ENCODE data around the gene PRDM5. TPM values are rescaled to one million over a fixed set of nuclear protein-coding genes. Genes with fewer than 3 reads are reported as not detected.

Gene PRDM5
- total and polyA plus RNA-seq, 2 of the 13 experiments (the other 11 are each of a cell fraction or from before 2014, with no cell fraction given), result not detected

DNA sequence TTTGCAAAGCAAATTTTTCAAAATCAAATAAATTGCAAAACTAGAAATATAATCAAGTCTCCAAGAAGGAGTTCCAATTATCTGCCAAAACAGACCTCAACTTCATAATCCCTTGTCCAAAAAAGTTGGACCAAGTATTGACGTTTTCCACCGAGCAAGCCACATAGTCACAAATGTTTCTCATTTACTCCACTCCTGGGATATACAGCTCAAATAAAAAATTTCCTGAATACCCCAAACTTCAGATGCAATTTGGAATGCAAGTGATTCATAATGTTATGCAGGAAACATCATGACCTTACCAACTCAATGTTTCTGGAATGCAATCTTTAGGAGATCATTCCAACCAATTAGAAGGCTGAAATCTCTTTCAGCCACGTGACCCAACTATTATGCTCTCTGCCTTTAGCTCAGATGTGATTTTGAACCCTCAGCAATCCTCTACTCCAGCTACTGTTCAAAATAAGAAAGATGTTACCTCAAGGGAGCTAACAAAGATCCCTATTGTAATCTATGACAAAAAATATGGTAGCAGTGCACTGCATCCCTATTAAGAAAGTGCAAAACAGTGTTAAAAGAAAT lies 72.4 kb downstream of the PRDM5 start:
- H3K9ac ChIP-seq (ENCODE audit: insufficient read depth, low read depth, low read length), result no peak overlapping the region
- H3K4me1 ChIP-seq (ENCODE audit: insufficient read depth, low read length), result no peaks in the 10 kb centered on the region
- intact Hi-C loops (cut with micrococcal nuclease; ENCODE audit: unreplicated experiment) (no loop called here), in situ Hi-C loops (cut with HindIII; ENCODE audit: extremely low pct_ligation_motif_present, low pct_unique_long_range_greater_than_20kb) (no loop called here)
- H3K4me2 ChIP-seq (ENCODE audit: low read depth, low read length), result no peak overlapping the region
- no peaks in the 10 kb centered on the region for H3K9me3 ChIP-seq (ENCODE audit: low read length)
- BruUV-seq (replicated peaks), result no TSS peak
- no peak for ATAC-seq
- TF ChIP-seq NFIC (IDR thresholded peaks at IDR 0.05; ENCODE audit: low read length) (no peak), DPF2 (CRISPR knock-in tag; IDR thresholded peaks at IDR 0.05; ENCODE audit: borderline replicate concordance, low read depth) (no peak), RFXANK (CRISPR knock-in tag; IDR thresholded peaks at IDR 0.05) (no peak), KDM3A (CRISPR knock-in tag; IDR thresholded peaks at IDR 0.05; ENCODE audit: low read depth) (no peak), EHMT2 (IDR thresholded peaks at IDR 0.05; ENCODE audit: borderline replicate concordance, low read depth, low read length) (no peak)
- no peak for DNase-seq (ENCODE audit: low spot score)
- WGBS (ENCODE audit: low lambda C conversion rate), result 37% methylated on average over 3 of the region's 3 CpGs
- no peak overlapping the region for H2AFZ ChIP-seq (ENCODE audit: low read length)
- no peaks in the 10 kb centered on the region for H4K20me1 ChIP-seq (ENCODE audit: insufficient read depth, low read length)
- CTCF ChIA-PET (ENCODE audit: low intra/inter-chr PET ratio, low total read pairs), result no interaction called here
- no peaks in the 10 kb centered on the region for H3K27me3 ChIP-seq (ENCODE audit: control insufficient read depth in 1 of 2, insufficient read depth in 2 of 2, low read length in 2 of 2)
- no peak overlapping the region for H3K27ac ChIP-seq (ENCODE audit: extremely low read length, insufficient read depth, low read length)
- H3K4me3 ChIP-seq (replicated peaks in 1 of 3; ENCODE audit: insufficient read depth in 1 of 3, low read depth in 2 of 3, low read length in 3 of 3), result no peak overlapping the region
- no peaks in the 10 kb centered on the region for H3K79me2 ChIP-seq (ENCODE audit: insufficient read depth, low read length)
- POLR2A ChIA-PET, result no interaction called here
- H3K36me3 ChIP-seq (replicated peaks in 1 of 2; ENCODE audit: control insufficient read depth in 1 of 2, insufficient read depth in 2 of 2, low read length in 2 of 2), result no peaks in the 10 kb centered on the region
- FAIRE-seq, result no peak

DNA sequence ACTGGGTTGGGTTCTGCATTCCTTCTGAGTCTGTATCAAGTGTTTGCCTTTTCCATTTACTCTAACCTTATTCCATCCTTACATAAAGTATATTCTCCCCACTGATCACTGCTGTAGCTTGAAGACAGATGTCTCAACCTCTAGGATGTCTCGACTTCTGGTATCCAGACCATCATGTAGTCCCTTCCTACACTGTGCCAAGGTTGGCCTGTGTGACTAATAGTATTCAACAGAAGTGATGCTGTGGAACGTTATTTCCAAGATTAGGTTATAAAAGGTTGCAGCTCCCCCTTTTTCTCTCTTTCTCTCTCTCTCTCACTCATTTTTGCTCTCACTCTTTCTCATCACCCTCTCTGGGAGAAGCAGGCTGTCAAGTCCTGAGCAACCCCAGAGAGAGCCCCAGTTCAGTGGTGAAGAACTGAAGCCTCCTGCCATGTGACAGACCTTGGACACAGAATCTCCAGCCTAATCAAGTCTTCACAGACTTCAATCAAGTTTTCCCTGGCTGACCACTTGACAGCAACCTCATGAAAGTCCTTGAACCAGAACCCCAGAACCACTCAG lies 75.4 kb downstream of the PRDM5 start:
- Histone ChIP-seq H3K4me2 (ENCODE audit: low read depth, low read length) (no peak overlapping the region), H3K9ac (ENCODE audit: insufficient read depth, low read depth, low read length) (no peak overlapping the region), H2AFZ (ENCODE audit: low read length) (no peak overlapping the region), H4K20me1 (ENCODE audit: insufficient read depth, low read length) (no peaks in the 10 kb centered on the region), H3K36me3 (replicated peaks in 1 of 2; ENCODE audit: control insufficient read depth in 1 of 2, insufficient read depth in 2 of 2, low read length in 2 of 2) (no peaks in the 10 kb centered on the region), H3K27ac (ENCODE audit: extremely low read length, insufficient read depth, low read length) (no peak overlapping the region), H3K4me3 (replicated peaks in 1 of 3; ENCODE audit: insufficient read depth in 1 of 3, low read depth in 2 of 3, low read length in 3 of 3) (no peak overlapping the region), H3K79me2 (ENCODE audit: insufficient read depth, low read length) (no peaks in the 10 kb centered on the region), H3K27me3 (ENCODE audit: control insufficient read depth in 1 of 2, insufficient read depth in 2 of 2, low read length in 2 of 2) (no peaks in the 10 kb centered on the region), H3K4me1 (ENCODE audit: insufficient read depth, low read length) (no peaks in the 10 kb centered on the region), H3K9me3 (ENCODE audit: low read length) (no peaks in the 10 kb centered on the region)
- FAIRE-seq (no peak), ATAC-seq (no peak), DNase-seq (ENCODE audit: low spot score) (no peak)
- TF ChIP-seq ZNF496 (CRISPR knock-in tag; IDR thresholded peaks at IDR 0.05; ENCODE audit: insufficient replicate concordance), result no peak
- no peak for TF ChIP-seq NFE2 (CRISPR knock-in tag; IDR thresholded peaks at IDR 0.05)
- no peak for TF ChIP-seq CHD2 (IDR thresholded peaks at IDR 0.05; ENCODE audit: low read depth, low read length)
- TF ChIP-seq XRCC5 (optimal IDR thresholded peaks at IDR 0.05; ENCODE audit: low read length), result no peak
- TF ChIP-seq ZNF569 (CRISPR knock-in tag; IDR thresholded peaks at IDR 0.05; ENCODE audit: borderline replicate concordance), result no peak
- TF ChIP-seq, protein P1, sequence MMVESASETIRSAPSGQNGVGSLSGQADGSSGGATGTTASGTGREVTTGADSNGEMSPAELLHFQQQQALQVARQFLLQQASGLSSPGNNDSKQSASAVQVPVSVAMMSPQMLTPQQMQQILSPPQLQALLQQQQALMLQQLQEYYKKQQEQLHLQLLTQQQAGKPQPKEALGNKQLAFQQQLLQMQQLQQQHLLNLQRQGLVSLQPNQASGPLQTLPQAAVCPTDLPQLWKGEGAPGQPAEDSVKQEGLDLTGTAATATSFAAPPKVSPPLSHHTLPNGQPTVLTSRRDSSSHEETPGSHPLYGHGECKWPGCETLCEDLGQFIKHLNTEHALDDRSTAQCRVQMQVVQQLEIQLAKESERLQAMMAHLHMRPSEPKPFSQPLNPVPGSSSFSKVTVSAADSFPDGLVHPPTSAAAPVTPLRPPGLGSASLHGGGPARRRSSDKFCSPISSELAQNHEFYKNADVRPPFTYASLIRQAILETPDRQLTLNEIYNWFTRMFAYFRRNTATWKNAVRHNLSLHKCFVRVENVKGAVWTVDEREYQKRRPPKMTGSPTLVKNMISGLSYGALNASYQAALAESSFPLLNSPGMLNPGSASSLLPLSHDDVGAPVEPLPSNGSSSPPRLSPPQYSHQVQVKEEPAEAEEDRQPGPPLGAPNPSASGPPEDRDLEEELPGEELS (CRISPR knock-in tag; IDR thresholded peaks at IDR 0.05), result no peak
- no peak for TF ChIP-seq IKZF1 (IDR thresholded peaks at IDR 0.05)
- no peak for TF ChIP-seq HHEX (CRISPR knock-in tag; IDR thresholded peaks at IDR 0.05)
- no peak for TF ChIP-seq ZSCAN20 (CRISPR knock-in tag; IDR thresholded peaks at IDR 0.05; ENCODE audit: borderline replicate concordance)
- TF ChIP-seq ZFP36 (IDR thresholded peaks at IDR 0.05; ENCODE audit: borderline replicate concordance, low read depth, low read length, partially characterized antibody), result no peak
- TF ChIP-seq JARID2 (CRISPR knock-in tag; IDR thresholded peaks at IDR 0.05; ENCODE audit: insufficient replicate concordance), result no peak
- intact Hi-C loops (cut with micrococcal nuclease; ENCODE audit: unreplicated experiment), result no loop called here
- no TSS peak for BruUV-seq (replicated peaks)
- CTCF ChIA-PET (ENCODE audit: low intra/inter-chr PET ratio, low total read pairs), result no interaction called here
- in situ Hi-C loops (cut with HindIII; ENCODE audit: extremely low pct_ligation_motif_present, low pct_unique_long_range_greater_than_20kb), result no loop called here
- WGBS (ENCODE audit: low lambda C conversion rate), result 2% methylated on average over 2 of the region's 2 CpGs
- POLR2A ChIA-PET, result no interaction called here
